ENCODE measurements around the gene NLRP9.

DNA sequence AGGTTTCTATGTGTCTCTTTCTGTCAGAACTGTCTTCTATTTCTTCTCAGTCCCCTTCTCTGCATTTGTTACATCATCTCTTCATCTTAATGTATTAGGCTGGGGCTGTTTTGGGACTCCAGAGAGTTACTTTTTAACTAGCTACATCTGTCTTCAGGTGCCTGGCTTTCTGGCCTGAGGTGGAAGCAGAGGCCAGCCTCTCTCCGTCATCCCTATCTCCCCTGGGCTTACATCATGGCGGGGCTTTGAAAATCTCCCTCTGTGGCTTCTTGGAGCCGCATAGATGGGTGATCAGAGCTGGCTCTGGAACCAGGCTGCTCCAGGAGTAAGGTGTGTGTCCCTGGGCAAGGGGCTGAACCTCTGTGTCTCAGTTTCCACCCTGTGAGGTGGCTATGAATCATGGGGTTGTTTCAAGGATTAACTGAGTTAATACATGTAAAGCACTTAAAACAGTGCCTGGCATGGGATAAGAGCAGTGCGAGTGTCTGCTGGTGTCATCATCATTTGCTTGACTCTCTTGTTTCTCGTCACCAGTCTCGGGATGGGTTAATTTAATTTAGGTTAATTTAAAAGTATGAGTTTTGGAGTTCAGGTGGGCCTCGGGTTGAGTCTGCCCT lies 61.2 kb downstream of the NLRP9 start:
- TF ChIP-seq SP1 (IDR thresholded peaks at IDR 0.05; ENCODE audit: low read depth, low read length), result no peak
- no peak for TF ChIP-seq RAD21 (IDR thresholded peaks at IDR 0.05 in 1 of 2, conservative IDR thresholded peaks at IDR 0.05 in 1 of 2; ENCODE audit: low read depth in 2 of 2, low read length in 2 of 2)
- no peak for TF ChIP-seq HDAC2 (IDR thresholded peaks at IDR 0.05; ENCODE audit: borderline replicate concordance in 1 of 2, low read depth in 2 of 2, low read length in 2 of 2)
- TF ChIP-seq FOSL1 (IDR thresholded peaks at IDR 0.05; ENCODE audit: insufficient read depth, low read depth, low read length), result no peak
- no peak for TF ChIP-seq BRCA1 (IDR thresholded peaks at IDR 0.05; ENCODE audit: low read depth, low read length)
- TF ChIP-seq ASH2L (IDR thresholded peaks at IDR 0.05; ENCODE audit: low read length), result no peak
- no peak for TF ChIP-seq TAF1 (IDR thresholded peaks at IDR 0.05; ENCODE audit: low read depth, low read length)
- no peak for TF ChIP-seq GABPA (IDR thresholded peaks at IDR 0.05; ENCODE audit: borderline replicate concordance, insufficient read depth, low read length)
- no peak for TF ChIP-seq ZNF274 (IDR thresholded peaks at IDR 0.05; ENCODE audit: borderline replicate concordance, extremely low read depth, low read length)
- TF ChIP-seq, protein P1, sequence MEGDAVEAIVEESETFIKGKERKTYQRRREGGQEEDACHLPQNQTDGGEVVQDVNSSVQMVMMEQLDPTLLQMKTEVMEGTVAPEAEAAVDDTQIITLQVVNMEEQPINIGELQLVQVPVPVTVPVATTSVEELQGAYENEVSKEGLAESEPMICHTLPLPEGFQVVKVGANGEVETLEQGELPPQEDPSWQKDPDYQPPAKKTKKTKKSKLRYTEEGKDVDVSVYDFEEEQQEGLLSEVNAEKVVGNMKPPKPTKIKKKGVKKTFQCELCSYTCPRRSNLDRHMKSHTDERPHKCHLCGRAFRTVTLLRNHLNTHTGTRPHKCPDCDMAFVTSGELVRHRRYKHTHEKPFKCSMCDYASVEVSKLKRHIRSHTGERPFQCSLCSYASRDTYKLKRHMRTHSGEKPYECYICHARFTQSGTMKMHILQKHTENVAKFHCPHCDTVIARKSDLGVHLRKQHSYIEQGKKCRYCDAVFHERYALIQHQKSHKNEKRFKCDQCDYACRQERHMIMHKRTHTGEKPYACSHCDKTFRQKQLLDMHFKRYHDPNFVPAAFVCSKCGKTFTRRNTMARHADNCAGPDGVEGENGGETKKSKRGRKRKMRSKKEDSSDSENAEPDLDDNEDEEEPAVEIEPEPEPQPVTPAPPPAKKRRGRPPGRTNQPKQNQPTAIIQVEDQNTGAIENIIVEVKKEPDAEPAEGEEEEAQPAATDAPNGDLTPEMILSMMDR (IDR thresholded peaks at IDR 0.05; ENCODE audit: control extremely low read depth in 1 of 3, insufficient read depth in 1 of 3, low read depth in 1 of 3, low read length in 3 of 3), result no peak
- no peak for TF ChIP-seq TBP (IDR thresholded peaks at IDR 0.05; ENCODE audit: low read depth, low read length)
- no peak for TF ChIP-seq EGR1 (IDR thresholded peaks at IDR 0.05; ENCODE audit: borderline replicate concordance, low read depth, low read length)

Measured in H1 (cell line).